Subcutaneous adipose tissue (tissue), 4 donors: ENCODE data around the gene MEF2A. TPM values are rescaled to one million over a fixed set of nuclear protein-coding genes. Genes with fewer than 3 reads are reported as not detected.

Source experiments
- total RNA-seq, 4 donors: library from RNA; depleted of rRNA; stranded (reverse); fragments of >200 nt; gene quantifications; one replicate each; pipeline ENCODE4 v1.1.0, GENCODE V29; 2016
- TF ChIP-seq, protein P1 (sequence below): fragments of 450-650 bp; IDR thresholded peaks from one replicate; pipeline ENCODE4 v1.5.1; 2016; ENCODE audit warnings: low read depth, mild to moderate bottlenecking, control low read depth, antibody characterized with exemption, moderate library complexity

The MEF2A gene
- total RNA-seq, 4 donors from 2014 or later: 58.6 to 103 (median 71.0) TPM

DNA sequence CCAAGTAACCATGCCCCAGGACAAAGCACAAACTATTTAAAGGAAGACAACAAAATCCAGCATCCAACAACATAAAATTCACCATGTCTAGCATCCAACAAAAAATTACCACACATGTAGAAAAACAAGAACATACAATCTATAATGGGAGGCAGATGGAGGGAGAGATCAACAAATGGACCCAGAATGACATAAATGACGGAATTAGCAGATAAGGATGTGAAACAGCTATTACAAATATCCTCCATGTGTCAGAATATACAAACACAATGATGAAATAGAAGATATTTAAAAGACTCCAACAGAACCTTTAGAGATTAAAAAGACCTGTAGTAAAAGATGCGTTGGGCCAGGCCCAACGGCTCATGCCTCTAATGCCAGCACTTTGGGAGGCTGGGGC, 156.6 kb downstream of the MEF2A start:
- TF ChIP-seq, protein P1, sequence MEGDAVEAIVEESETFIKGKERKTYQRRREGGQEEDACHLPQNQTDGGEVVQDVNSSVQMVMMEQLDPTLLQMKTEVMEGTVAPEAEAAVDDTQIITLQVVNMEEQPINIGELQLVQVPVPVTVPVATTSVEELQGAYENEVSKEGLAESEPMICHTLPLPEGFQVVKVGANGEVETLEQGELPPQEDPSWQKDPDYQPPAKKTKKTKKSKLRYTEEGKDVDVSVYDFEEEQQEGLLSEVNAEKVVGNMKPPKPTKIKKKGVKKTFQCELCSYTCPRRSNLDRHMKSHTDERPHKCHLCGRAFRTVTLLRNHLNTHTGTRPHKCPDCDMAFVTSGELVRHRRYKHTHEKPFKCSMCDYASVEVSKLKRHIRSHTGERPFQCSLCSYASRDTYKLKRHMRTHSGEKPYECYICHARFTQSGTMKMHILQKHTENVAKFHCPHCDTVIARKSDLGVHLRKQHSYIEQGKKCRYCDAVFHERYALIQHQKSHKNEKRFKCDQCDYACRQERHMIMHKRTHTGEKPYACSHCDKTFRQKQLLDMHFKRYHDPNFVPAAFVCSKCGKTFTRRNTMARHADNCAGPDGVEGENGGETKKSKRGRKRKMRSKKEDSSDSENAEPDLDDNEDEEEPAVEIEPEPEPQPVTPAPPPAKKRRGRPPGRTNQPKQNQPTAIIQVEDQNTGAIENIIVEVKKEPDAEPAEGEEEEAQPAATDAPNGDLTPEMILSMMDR: no peak

DNA sequence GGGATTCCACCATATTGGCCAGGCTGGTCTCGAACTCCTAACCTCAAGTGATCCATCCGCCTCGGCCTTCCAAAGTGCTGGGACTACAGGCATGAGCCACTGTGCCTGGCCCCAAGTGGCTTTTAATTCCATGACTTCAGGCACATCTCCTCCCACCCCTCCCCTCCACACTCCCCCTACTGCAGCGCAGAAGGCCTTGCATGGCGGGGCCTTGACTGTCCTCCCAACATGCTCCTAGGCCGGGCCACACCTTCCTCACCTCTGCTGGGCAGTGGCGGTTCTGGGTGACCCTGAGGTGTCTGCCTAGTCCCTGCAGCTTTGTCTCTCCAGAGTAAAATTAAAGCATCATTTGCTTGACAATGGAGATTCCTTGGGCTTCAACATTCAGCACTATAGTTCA, 160.5 kb downstream of the MEF2A start:
- TF ChIP-seq, protein P1: no peak

- TF ChIP-seq, protein P1: no peak
Observed at GRCh38 chr15:99727330-99727729, 161.5 kb downstream of the MEF2A start.

- TF ChIP-seq, protein P1: no peak
Observed at GRCh38 chr15:99727733-99728132, 161.9 kb downstream of the MEF2A start.

- TF ChIP-seq, protein P1: no peak
Observed at GRCh38 chr15:99728916-99729315, 163.1 kb downstream of the MEF2A start.

DNA sequence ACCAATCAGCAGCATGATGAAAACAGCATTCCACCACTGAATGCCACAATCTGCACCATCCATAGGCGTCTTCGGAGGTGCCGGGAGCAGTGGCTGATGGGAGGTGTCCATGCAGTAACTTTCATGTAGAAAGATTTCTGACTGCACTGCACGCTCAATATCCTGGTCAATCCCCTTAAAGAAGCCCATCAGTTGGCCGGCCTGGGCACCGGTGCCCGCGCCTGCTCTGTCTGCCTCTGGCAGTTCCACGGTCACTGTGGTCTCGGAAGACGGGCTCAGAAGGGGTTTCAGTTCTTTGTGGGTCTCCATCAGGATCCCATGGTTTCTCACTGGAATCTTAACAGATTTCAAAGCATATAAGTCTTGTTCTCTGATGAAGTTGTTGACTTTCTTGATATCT, 163.5 kb downstream of the MEF2A start:
- TF ChIP-seq, protein P1: no peak

DNA sequence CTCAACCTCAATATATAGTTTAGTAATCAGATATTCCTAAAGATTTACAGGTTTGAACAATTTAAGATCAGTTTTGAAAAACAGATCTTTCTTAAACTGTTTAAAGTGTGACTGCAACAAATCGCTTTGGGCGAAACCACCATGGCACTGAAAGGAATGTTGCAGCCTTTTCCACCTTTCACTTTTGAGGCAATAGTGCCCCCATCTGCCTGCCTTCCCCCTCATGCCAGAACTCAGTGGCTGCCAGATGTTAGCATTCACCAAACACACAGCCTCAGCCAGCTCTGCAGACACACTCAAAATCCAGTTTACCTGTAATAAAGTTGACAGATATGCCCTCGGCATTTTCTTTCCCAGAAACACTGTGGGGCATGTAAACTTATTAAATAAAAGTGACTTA, 164.1 kb downstream of the MEF2A start:
- TF ChIP-seq, protein P1: no peak
